NCI-H2227 treated with DMSO at 0.1 percent for 48 hours (cell line): ENCODE results near the gene EMC1.
"Not testable (repeated sequence)": the region's sequence is repeated elsewhere in the genome, so short reads cannot be mapped to it uniquely, and the experiment has no call there.

Source experiments
- DNase-seq: peaks from one replicate; lab custom pipeline; 2025; lab: John Stamatoyannopoulos, UW

EMC1 gene

DNA sequence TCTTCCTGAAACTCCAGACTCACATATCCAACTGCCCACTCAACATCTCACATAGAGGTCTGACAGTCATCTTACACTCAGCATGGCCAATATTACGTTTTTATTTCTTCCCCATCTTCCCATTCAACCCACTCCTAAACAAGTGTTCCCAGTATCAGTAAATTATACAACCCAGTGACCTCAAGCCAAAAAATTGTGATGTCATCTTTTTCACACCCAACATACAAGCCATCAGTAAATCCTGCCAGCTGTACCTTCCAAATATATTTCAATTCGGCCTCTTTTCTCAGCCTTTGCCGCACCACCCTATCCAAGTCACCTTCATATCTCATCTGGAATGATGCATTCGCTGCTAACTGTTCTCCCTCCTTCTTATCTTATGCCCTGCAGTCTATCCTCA, 60.9 kb downstream of the EMC1 start:
- no peak for DNase-seq

DNA sequence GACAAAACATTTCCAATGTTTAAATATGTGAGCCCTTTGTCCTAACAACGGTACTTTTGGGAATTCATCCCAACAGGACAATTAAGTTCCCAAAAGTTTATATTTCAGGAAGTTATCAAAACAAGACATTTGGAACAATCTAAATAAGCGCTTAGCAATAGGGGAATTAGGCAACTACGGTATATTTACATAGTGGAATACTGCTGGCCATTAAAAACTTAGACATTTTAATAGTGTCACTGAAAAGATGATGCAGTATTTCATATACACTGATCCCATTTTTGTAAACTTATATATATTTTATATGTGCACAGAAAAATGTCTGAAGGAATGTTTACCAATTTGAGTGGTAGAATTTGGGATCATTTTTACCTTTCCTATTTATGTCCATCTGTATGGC, 62.1 kb downstream of the EMC1 start:
- DNase-seq: no peak

DNA sequence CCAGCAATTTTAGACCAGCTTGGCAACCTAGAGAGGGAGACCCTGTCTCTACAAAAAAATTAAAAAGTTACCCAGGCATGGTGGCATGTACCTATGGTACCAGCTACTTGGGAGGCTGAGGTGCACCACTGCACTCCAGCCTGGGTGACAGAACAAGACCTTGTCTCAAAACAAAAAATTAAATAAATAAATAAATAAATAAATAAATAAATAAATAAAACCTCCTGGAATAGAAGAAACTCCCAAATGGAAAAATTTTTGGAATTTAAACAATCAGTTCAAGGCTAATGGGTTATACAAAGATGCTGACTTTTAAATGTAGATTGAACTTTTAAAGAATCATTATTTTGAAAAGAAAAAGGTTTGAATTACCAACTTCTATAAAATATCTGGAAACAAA, 63.5 kb downstream of the EMC1 start:
- no peak for DNase-seq

DNA sequence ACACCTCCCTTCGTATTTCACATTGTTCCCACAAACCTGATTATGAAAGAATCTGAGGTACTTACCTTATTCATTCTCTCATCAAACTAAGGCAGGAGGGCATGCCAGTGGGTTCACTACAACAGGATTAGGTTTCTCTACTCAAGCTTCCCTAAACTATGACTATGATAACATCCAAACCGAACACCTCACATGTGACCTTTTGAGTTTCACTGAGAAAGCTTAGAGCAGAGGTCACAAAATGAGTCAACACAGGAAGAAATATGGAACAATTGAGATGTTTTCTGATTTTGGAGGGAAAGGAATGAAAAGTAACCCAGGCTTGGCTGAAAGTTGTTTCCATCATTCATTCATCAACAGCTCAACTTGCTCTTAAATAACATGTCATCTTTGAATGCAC, 65.3 kb downstream of the EMC1 start:
- DNase-seq: no peak

DNA sequence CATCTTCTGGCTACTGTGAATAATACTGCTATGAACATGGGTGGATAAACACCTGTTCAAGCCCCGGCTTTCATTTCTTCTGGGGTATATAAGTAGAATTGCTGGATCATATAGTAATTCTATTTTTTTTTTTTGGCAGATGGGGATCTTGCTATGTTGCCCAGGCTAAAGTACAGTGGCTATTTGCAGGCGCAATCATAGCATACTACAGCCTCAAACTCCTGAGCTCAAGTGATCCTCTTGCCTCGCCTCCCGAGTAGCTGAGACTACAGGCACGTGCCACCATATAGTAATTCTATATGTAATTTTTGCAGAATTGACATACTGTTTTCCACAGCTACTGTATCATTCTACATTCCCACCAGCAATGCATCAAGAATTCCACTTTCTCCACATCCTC, 69.1 kb downstream of the EMC1 start:
- DNase-seq: no peak

DNA sequence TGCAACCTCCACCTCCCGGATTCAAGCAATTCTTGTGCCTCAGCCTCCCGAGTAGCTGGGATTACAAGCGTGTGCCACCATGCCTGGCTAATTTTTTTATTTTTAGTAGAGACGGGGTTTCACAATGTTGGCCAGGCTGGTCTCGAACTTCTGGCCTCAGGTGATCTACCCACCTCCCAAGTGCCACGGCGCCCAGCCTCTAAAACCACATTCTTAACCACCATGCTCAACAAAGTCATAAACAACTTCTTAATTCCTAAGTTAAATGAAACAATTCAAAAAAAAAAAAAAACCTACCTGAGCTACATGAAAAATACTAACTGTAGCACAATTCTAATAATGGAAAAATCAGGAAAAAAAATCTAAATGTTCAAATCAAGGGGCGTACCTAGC, 71.1 kb downstream of the EMC1 start:
- DNase-seq: not testable (repeated sequence)

DNA sequence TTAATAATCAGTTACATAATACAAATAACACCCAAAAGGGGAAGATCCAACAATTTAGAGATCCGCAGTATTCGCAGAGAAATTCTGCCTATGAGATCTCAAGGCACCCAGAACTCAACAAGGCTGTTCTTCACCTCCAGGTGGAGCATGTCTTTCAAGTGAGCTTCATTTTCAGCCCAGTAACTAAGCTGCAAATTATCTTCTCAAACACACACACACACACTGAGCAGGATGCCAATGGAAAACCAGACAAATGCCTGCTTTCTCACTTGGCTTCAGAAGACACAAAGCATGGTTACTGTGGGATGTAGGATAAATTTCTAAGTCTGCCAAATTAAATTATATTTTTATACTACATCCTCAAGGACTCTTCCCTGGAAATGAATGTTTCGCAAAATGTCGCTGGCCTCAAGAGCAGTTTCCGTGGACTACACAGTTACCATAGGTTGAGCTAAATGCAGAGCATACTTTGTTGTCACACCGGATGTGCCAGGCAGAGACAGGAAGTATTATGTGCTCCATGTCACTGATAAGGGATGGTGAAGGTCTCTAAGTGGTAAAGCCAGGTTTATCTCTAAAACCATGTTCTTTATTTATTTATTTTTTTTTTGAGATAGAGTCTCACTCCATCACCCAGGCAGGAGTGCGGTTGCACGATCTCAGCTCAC, 71.6 kb downstream of the EMC1 start:
- peak; percentile 39 for DNase-seq

DNA sequence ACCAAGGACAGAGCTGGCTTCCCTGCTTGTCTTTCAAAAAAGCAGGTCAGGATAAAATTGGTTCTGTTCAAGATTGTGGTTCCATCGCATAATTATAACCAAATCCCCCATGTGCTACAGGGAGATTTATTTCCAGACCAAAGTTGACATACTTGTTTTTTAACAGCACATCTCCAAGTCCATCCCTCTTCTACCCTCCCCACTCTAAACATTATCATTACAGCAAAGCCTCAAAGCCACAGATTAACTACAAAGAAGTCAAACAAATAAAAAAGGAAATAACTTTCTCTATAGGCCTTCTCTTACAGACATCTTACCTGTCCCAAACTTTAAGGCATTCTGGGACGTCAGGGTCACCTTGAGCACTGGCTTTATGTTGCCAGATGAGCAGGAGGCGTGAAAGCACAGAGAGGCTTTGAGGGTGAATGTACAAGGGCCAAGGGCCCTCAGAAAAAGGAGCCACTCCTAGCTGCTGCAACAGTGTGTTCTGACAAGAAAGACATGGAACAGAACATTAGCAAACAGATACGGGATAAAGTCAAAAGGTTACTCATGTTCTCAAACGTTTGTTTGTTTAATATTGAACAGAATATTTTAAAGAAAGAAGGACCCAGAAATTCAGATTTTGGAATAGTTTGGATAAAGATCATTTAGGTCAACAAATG, 72.5 kb downstream of the EMC1 start:
- DNase-seq: no peak

GRCh38 chr1:19177811-19178210, 73.5 kb downstream of the EMC1 start:
- DNase-seq: no peak

GRCh38 chr1:19169642-19170041, 81.7 kb downstream of the EMC1 start:
- peak; percentile 14 for DNase-seq

- DNase-seq: no peak
Observed at GRCh38 chr1:19167140-19167539, 84.2 kb downstream of the EMC1 start.

- DNase-seq: no peak
Observed at GRCh38 chr1:19166066-19166465, 85.3 kb downstream of the EMC1 start.
